ENCODE data around the gene KCNAB1. TPM values are rescaled to one million over a fixed set of nuclear protein-coding genes. Genes with fewer than 3 reads are reported as not detected.
"Not testable (repeated sequence)": the region's sequence is repeated elsewhere in the genome, so short reads cannot be mapped to it uniquely, and the experiment has no call there.

The KCNAB1 gene
- total and polyA plus RNA-seq, 4 experiments from 2014 or later = 0.40 to 0.58 TPM; not detected in 2

DNA sequence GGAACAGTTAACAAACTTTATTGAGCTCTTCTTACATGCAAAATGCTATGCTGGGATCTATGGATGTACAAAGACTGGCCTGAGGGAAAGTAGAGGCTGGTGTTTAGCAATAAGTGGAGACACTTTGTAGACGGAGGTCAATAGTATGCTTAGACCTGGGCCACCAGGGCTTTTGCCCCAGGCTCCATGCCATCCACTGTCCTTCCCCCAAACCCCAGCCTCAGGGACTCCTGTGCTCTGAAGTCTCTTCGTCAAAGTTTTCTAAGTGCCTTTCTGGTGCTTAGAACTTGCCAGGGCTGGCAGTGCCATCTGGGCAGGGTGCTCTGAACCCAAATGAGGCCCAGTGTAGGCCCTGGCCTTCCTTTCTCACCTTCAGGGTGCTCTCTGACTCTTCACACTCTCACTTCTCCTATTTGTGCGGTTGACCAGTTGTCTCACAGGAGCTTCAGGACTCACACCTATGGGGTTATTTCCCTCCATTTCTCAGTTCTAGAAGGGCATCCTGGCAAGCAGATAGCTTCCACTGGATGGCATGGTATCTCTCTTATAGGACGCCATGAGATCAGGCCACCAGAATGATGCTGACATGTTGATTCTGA, 21.8 kb upstream of the KCNAB1 start:
- ChIA-PET CTCF (ENCODE audit: partially characterized antibody) (no interaction called here), POLR2A (ENCODE audit: partially characterized antibody) (no interaction called here)
- H3K27me3 Mint-ChIP-seq = peaks cover 6 to 8% of the 10 kb centered on the region in 2 donors
- no peak overlapping the region for H3K27ac ChIP-seq (ENCODE audit: low read depth, low read length)
- H3K36me3 Mint-ChIP-seq = no peaks in the 10 kb centered on the region
- peaks cover 0 to 4% (median 0%) of the 10 kb centered on the region in 8 donors for H3K9me3 Mint-ChIP-seq
- H3K36me3 ChIP-seq (ENCODE audit: insufficient read depth, low read length) = no peaks in the 10 kb centered on the region
- H3K4me1 ChIP-seq (ENCODE audit: insufficient read depth, low read length) = no peaks in the 10 kb centered on the region
- H3K27ac Mint-ChIP-seq = no peak overlapping the region
- H3K27me3 ChIP-seq (ENCODE audit: insufficient read depth, low read length) = no peaks in the 10 kb centered on the region
- no peak overlapping the region for H3K4me3 ChIP-seq (ENCODE audit: low read length in 2 of 2)
- intact Hi-C loops (cut with micrococcal nuclease) = no loop called here
- no peaks in the 10 kb centered on the region for H3K9me3 ChIP-seq (ENCODE audit: control insufficient read depth in 1 of 2, low read length in 2 of 2)
- no peak for DNase-seq
- no peaks in the 10 kb centered on the region for H3K4me1 Mint-ChIP-seq
- H3K4me3 Mint-ChIP-seq = no peak overlapping the region

DNA sequence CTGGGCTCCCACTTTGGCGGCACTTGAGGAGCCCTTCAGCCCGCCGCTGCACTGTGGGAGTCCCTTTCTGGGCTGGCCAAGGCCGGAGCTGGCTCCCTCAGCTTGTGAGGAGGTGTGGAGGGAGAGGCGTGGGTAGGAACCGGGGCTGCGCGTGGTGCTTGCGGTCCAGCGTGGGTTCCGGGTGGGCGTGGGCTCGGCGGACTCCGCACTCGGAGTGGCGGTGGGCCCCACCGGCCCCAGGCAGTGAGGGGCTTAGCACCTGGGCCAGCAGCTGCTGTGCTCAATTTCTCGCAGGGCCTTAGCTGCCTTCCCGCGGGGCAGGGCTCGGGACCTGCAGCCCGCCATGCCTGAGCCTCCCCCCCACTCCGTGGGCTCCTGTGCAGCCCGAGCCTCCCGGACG, 21.0 kb upstream of the KCNAB1 start:
- DNase-seq; H3K9me3 ChIP-seq (ENCODE audit: control insufficient read depth in 1 of 2, low read length in 2 of 2); H3K4me1 ChIP-seq (ENCODE audit: insufficient read depth, low read length); H3K27ac ChIP-seq (ENCODE audit: low read depth, low read length); intact Hi-C loops (cut with micrococcal nuclease); POLR2A ChIA-PET (ENCODE audit: partially characterized antibody); H3K27me3 Mint-ChIP-seq; H3K27ac Mint-ChIP-seq; H3K4me1 Mint-ChIP-seq; H3K36me3 Mint-ChIP-seq; H3K4me3 Mint-ChIP-seq; H3K9me3 Mint-ChIP-seq; H3K36me3 ChIP-seq (ENCODE audit: insufficient read depth, low read length); H3K27me3 ChIP-seq (ENCODE audit: insufficient read depth, low read length); H3K4me3 ChIP-seq (ENCODE audit: low read length in 2 of 2): not testable (repeated sequence)
- CTCF ChIA-PET (ENCODE audit: partially characterized antibody) = interaction anchor here (1.0 kb wide), 1 partner anchor 9 kb away, joined by 4 read pairs; no protein-coding TSS in a partner anchor

DNA sequence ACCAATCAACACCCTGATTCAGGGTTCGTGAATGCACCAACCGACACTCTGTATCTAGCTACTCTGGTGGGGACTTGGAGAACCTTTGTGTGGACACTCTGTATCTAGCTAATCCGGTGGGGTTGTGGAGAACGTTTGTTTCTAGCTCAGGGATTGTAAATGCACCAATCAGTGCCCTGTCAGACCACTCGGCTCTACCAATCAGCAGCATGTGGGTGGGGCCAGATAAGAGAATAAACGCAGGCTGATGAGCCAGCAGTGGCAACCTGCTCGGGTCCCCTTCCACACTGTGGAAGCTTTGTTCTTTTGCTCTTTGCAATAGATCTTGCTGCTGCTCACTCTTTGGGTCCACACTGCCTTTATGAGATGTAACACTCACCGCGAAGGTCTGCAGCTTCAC, 20.4 kb upstream of the KCNAB1 start:
- H3K27ac ChIP-seq (ENCODE audit: low read depth, low read length); H3K4me3 Mint-ChIP-seq; intact Hi-C loops (cut with micrococcal nuclease); H3K4me1 Mint-ChIP-seq; H3K36me3 ChIP-seq (ENCODE audit: insufficient read depth, low read length); H3K4me1 ChIP-seq (ENCODE audit: insufficient read depth, low read length); H3K27me3 ChIP-seq (ENCODE audit: insufficient read depth, low read length); H3K36me3 Mint-ChIP-seq; H3K4me3 ChIP-seq (ENCODE audit: low read length in 2 of 2); POLR2A ChIA-PET (ENCODE audit: partially characterized antibody); H3K27ac Mint-ChIP-seq; H3K9me3 ChIP-seq (ENCODE audit: control insufficient read depth in 1 of 2, low read length in 2 of 2); H3K9me3 Mint-ChIP-seq; DNase-seq: not testable (repeated sequence)
- peaks cover 8 to 11% of the 10 kb centered on the region in 2 donors for H3K27me3 Mint-ChIP-seq
- CTCF ChIA-PET (ENCODE audit: partially characterized antibody) = interaction anchor here (1.0 kb wide), 1 partner anchor 10 kb away, joined by 4 read pairs; no protein-coding TSS in a partner anchor

DNA sequence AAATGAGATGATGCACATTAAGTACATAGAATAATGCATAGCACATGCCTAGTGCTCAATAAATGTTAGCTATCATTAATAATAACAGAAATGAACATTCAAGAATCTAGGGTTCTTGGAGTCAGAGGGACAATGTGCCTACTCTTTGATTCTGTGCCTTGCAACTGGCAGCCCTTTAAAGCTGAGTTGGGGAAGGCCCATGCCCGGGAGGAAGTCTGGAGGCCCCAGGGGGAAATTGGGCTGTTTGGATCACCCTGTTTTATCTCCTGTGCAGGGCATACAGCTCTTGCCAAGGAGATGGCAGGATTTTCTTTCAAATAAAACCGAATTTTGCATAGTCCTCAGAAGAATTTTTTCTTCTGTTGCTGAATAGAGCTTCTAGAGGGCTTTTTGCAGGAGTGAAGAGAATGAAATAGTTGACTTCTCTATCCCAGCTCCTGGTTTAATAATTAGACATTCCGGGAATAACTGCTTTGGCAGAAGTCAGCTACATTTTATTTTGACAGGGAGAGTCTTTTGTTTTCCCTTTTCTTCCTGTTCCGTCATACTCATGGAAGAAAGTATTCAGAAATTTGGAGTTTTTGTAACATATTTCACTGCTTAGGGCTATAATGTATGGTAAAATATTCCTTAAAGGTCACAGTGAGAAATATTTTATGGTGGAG, 18.0 kb upstream of the KCNAB1 start:
- Histone ChIP-seq H3K27me3 (ENCODE audit: insufficient read depth, low read length) (no peaks in the 10 kb centered on the region), H3K4me3 (ENCODE audit: low read length in 2 of 2) (no peak overlapping the region), H3K9me3 (ENCODE audit: control insufficient read depth in 1 of 2, low read length in 2 of 2) (no peaks in the 10 kb centered on the region), H3K4me1 (ENCODE audit: insufficient read depth, low read length) (no peaks in the 10 kb centered on the region), H3K36me3 (ENCODE audit: insufficient read depth, low read length) (no peaks in the 10 kb centered on the region), H3K27ac (ENCODE audit: low read depth, low read length) (no peak overlapping the region)
- Mint-ChIP-seq H3K27ac (no peak overlapping the region), H3K36me3 (no peaks in the 10 kb centered on the region), H3K4me3 (no peak overlapping the region), H3K27me3 (peaks cover 11 to 14% of the 10 kb centered on the region in 2 donors), H3K9me3 (no peaks in the 10 kb centered on the region), H3K4me1 (no peaks in the 10 kb centered on the region)
- ChIA-PET CTCF (ENCODE audit: partially characterized antibody) (interaction anchor here (1.2 kb wide), 1 partner anchor 12 kb away, joined by 4 read pairs; no protein-coding TSS in a partner anchor), POLR2A (ENCODE audit: partially characterized antibody) (no interaction called here)
- DNase-seq = no peak
- intact Hi-C loops (cut with micrococcal nuclease) = no loop called here

DNA sequence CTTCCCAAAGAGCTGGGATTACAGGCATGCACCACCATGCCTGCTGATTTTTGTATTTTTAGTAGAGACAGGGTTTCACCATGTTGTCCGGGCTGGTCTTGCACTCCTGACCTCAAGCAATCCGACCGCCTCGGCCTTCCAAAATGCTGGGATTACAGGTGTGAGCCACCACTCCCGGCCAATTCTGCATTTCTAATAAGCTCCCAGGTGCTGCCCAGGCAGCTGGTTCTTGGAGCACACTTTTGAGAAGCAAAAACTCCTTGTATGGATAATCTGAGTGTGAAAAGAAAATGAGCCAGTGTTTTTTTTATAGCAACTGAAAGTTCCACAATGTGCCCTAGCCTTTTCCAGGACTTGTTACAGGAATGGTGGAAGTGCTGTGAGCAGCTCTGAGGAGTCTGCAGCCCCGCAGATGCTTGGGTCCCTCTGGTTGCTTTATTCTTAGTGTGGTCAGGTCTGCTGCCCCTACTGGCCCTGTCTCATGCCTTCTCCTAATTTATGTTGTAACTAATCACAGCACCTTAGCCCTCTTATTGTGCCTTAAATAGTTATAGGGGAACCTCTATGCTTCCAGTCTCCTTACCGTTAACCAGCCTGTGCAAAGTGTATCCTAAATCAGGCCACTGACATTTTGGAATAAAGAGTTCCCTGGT, 13.5 kb upstream of the KCNAB1 start:
- Histone ChIP-seq H3K4me1 (ENCODE audit: insufficient read depth, low read length) (no peaks in the 10 kb centered on the region), H3K36me3 (ENCODE audit: insufficient read depth, low read length) (no peaks in the 10 kb centered on the region), H3K27me3 (ENCODE audit: insufficient read depth, low read length) (no peaks in the 10 kb centered on the region), H3K9me3 (ENCODE audit: control insufficient read depth in 1 of 2, low read length in 2 of 2) (no peaks in the 10 kb centered on the region), H3K27ac (ENCODE audit: low read depth, low read length) (no peak overlapping the region), H3K4me3 (ENCODE audit: low read length in 2 of 2) (no peak overlapping the region)
- ChIA-PET POLR2A (ENCODE audit: partially characterized antibody) (no interaction called here), CTCF (ENCODE audit: partially characterized antibody) (no interaction called here)
- Mint-ChIP-seq H3K4me1 (no peaks in the 10 kb centered on the region), H3K9me3 (no peaks in the 10 kb centered on the region), H3K4me3 (no peak overlapping the region), H3K27ac (no peak overlapping the region), H3K36me3 (no peaks in the 10 kb centered on the region), H3K27me3 (peaks cover 10 to 18% of the 10 kb centered on the region in 2 donors)
- intact Hi-C loops (cut with micrococcal nuclease) = no loop called here
- no peak for DNase-seq

DNA sequence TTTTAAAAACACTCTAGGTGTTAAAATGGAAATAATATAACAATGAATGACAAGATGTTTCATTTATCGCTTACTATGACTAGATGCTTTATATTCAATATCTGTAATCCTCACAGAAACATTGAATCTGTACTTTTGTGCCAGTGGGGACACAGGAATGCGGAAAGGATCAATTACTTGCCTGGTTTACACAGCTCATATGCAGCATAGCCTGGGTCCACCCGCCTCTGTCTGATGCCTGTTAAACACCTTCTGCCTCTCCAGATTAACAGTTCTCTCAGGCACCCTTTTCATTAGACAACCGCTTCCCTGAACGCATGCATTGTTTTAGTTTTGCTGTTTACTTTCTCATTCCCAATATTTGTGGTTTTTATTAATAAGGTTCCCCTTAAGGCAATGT, 12.9 kb upstream of the KCNAB1 start:
- H3K27me3 ChIP-seq (ENCODE audit: insufficient read depth, low read length) = no peaks in the 10 kb centered on the region
- POLR2A ChIA-PET (ENCODE audit: partially characterized antibody) = no interaction called here
- no peaks in the 10 kb centered on the region for H3K36me3 Mint-ChIP-seq
- H3K9me3 Mint-ChIP-seq = no peaks in the 10 kb centered on the region
- H3K9me3 ChIP-seq (ENCODE audit: control insufficient read depth in 1 of 2, low read length in 2 of 2) = no peaks in the 10 kb centered on the region
- no peak overlapping the region for H3K4me3 ChIP-seq (ENCODE audit: low read length in 2 of 2)
- intact Hi-C loops (cut with micrococcal nuclease) = no loop called here
- peaks cover 10 to 20% of the 10 kb centered on the region in 2 donors for H3K27me3 Mint-ChIP-seq
- no peaks in the 10 kb centered on the region for H3K4me1 Mint-ChIP-seq
- H3K27ac Mint-ChIP-seq = no peak overlapping the region
- H3K4me1 ChIP-seq (ENCODE audit: insufficient read depth, low read length) = no peaks in the 10 kb centered on the region
- no peak for DNase-seq
- no peak overlapping the region for H3K27ac ChIP-seq (ENCODE audit: low read depth, low read length)
- no peak overlapping the region for H3K4me3 Mint-ChIP-seq
- CTCF ChIA-PET (ENCODE audit: partially characterized antibody) = no interaction called here
- H3K36me3 ChIP-seq (ENCODE audit: insufficient read depth, low read length) = no peaks in the 10 kb centered on the region

DNA sequence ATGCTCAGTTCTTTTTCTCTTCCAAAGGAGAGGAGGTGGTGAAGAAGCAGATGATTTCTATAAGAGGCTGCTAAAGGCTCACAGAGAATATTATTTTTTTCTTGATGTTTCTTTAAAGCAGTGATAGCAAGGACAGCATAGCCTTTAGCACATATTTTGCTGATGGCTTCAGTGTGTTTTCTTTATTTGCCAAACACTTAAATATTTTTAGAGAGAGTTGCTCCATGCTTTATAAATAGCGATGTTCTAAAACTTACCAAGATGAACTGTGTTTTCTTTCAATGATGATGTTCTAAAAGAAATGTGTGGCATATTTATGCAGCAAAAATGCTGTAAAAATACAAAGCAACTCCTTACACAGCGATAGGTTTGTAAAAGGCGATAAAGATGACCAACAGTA, 11.8 kb upstream of the KCNAB1 start:
- H3K9me3 ChIP-seq (ENCODE audit: control insufficient read depth in 1 of 2, low read length in 2 of 2) = no peaks in the 10 kb centered on the region
- ChIA-PET POLR2A (ENCODE audit: partially characterized antibody) (no interaction called here), CTCF (ENCODE audit: partially characterized antibody) (no interaction called here)
- intact Hi-C loops (cut with micrococcal nuclease) = no loop called here
- no peaks in the 10 kb centered on the region for H3K36me3 Mint-ChIP-seq
- H3K27me3 ChIP-seq (ENCODE audit: insufficient read depth, low read length) = no peaks in the 10 kb centered on the region
- H3K4me3 Mint-ChIP-seq = no peak overlapping the region
- no peak overlapping the region for H3K27ac ChIP-seq (ENCODE audit: low read depth, low read length)
- H3K36me3 ChIP-seq (ENCODE audit: insufficient read depth, low read length) = no peaks in the 10 kb centered on the region
- peaks cover 8 to 23% of the 10 kb centered on the region in 2 donors for H3K27me3 Mint-ChIP-seq
- no peaks in the 10 kb centered on the region for H3K4me1 Mint-ChIP-seq
- no peak overlapping the region for H3K4me3 ChIP-seq (ENCODE audit: low read length in 2 of 2)
- no peaks in the 10 kb centered on the region for H3K4me1 ChIP-seq (ENCODE audit: insufficient read depth, low read length)
- H3K27ac Mint-ChIP-seq = no peak overlapping the region
- peaks cover 0 to under 1% (median 0%) of the 10 kb centered on the region in 8 donors for H3K9me3 Mint-ChIP-seq
- no peak for DNase-seq

All from CD4-positive, alpha-beta memory T cell (primary cell).